ENCODE results near the gene MBP.

GRCh38 chr18:76953583-76954233 lies 178.9 kb downstream of the MBP start:
- no peak for TF ChIP-seq TSHZ2 (CRISPR knock-in tag; IDR thresholded peaks at IDR 0.05)
- no peak for TF ChIP-seq RARB (CRISPR knock-in tag; IDR thresholded peaks at IDR 0.05)
- TF ChIP-seq TCF4 (CRISPR knock-in tag; IDR thresholded peaks at IDR 0.05; ENCODE audit: borderline replicate concordance), result no peak
- no peak for TF ChIP-seq ZFP30 (CRISPR knock-in tag; IDR thresholded peaks at IDR 0.05)
- TF ChIP-seq CSRNP3 (CRISPR knock-in tag; IDR thresholded peaks at IDR 0.05), result no peak
- no peak for TF ChIP-seq ARNTL (CRISPR knock-in tag; IDR thresholded peaks at IDR 0.05; ENCODE audit: borderline replicate concordance, low read depth)
- TF ChIP-seq PATZ1 (CRISPR knock-in tag; IDR thresholded peaks at IDR 0.05; ENCODE audit: borderline replicate concordance), result no peak
- TF ChIP-seq TOX (CRISPR knock-in tag; IDR thresholded peaks at IDR 0.05; ENCODE audit: borderline replicate concordance), result no peak
- no peak for TF ChIP-seq GLIS3 (CRISPR knock-in tag; IDR thresholded peaks at IDR 0.05)
- no peak for TF ChIP-seq ISL1 (CRISPR knock-in tag; IDR thresholded peaks at IDR 0.05)

Measured in SK-N-SH treated with all-trans-retinoic acid at 6 μM for 48 hours (cell line).